ENCODE data around the gene HCK. TPM values are rescaled to one million over a fixed set of nuclear protein-coding genes. Genes with fewer than 3 reads are reported as not detected.
"Not testable (repeated sequence)": the region's sequence is repeated elsewhere in the genome, so short reads cannot be mapped to it uniquely, and the experiment has no call there.

Gene HCK
- polyA plus RNA-seq, 4 donors = 1.9 to 3.0 (median 2.4) TPM

DNA sequence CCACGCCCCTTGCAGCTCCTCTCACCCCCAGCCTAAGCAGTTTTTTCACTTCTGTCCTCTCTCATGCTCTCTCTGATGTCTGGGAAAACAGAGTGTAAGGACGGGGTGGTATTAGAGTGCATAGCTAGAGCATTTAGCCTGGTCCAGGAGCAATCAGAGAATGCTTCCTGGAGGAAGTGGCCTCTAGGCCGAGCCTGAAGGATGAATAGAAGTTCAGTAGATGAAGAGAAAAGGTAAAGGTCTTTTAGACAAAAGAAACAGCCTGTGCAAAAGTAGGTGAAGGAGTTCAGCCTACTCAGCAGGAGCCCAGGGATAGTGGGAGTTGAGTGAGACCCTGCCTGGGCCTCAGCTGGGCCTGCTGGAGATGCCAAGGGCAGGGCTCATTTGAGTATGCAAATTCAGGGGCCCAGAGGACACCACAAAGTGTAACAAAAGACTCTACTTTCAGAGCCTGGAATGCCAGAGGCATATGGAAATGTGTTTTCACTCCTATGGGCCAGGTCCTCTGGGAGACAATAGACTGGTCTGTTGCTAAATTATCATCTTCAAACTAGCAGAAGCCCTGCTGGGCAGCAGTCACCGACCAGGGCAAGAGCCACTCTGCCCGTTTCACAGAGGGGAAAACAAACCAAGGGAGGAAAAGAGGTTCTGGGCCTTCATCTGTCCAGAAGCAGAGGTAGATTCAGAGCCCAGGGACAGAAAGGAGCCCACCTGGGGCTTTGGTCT lies 37.8 kb downstream of the HCK start:
- DNase-seq (ENCODE audit: low read depth in 4 of 4, low spot score in 2 of 4) = no peak

DNA sequence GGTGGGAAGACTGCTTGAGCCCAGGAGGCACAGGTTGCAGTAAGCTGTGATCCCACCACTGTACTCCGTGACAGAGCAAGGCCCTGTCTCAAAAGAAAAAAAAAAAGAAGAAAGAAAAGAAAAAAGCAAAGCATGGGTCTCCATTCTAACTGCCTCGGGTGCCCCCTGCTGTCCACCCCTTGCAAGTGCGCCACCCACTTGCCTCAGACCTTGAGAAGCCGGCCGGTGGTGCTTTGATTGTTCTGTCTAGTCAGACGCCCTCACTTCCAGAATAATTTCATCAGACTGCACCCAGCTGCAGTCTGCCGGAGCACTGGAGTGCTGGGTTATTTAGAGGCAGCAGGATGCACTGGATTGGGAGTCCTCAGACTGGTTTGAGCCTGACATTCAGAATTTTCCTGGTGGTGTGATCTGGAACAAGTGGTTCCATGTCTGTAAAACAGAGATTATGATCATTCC lies 39.9 kb downstream of the HCK start:
- DNase-seq (ENCODE audit: low read depth in 4 of 4, low spot score in 2 of 4) = peak in 2 of 4 donors; percentile 51 to 68

DNA sequence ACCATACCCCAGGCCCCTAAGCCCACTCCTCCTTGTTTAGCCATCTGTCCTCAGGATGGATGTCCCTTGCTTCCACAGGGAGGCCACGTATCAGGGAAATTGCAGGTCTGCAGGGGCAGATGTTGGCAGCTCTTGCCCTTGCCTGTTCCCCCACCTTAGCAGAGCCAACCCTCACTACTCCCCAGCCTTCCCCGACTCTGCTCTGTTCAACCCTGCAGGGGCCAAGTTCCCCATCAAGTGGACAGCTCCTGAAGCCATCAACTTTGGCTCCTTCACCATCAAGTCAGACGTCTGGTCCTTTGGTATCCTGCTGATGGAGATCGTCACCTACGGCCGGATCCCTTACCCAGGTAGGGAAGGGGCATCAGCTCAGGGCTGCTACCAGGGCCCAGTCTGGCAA lies 46.7 kb downstream of the HCK start:
- no peak for DNase-seq (ENCODE audit: low read depth in 4 of 4, low spot score in 2 of 4)

DNA sequence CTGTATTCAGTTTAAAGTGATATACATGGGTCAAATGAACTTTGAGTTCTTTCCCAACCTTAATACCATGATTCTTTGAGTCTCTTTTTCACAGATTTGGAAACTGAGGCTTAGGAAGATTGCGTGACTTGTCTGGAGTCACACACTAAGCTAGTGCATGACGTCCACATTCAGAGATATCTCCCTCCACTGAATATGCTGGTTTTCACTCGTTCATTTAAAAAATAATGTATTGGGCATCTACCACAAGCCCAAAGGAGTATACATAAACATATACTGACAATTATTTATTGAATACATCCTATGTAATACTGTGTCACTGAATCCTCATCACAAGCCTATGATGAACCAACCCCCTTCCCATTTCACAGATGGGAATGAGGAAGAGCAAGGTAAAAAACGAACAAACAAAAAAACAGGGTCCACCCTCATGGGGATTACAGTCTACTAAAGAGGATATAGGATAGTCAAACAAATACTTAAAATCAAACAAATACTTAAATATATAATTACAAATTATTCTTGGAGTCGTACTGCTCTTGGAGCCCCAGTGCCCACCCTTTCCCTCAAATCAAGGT lies 56.9 kb downstream of the HCK start:
- DNase-seq (ENCODE audit: low read depth in 4 of 4, low spot score in 2 of 4) = no peak

DNA sequence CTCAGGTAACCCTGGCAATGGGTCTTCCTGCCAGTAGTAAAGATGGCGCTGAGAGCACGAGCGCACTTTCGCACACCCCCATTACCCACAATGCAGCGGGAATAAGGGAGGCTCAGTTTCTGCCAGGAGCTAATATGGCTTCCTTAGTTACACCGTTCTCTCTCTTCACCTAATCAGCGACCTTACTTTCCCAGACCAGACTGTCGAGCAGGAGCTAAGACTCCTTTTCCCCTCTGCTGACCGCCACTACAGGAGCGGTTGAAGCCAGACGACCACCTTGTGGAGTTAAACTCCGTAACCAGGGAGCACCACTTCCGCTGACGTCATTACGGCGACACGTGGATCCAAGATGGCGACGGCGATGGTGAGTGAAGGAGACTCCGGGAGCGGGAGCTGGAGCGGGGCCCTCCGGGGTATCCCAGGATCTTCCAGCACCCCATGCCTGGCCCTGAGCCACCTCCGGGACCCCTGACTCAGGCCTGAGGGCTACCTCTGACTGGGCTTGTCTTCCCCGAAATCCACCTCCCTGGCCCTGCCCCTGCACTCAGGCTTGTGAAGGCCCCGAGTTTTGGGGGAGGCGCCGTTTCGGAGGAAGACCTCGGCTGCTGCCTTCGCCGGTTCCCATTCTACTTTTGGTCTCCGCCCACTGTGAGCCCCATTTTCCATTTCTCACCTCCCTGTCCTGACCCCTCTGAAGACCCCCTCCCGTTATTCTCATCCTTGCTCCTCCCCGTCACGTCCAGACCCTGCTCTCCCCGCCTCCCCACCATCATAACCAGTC lies 57.5 kb downstream of the HCK start, which contains the start of gene TM9SF4:
TM9SF4 (plus strand) TSS at position 323 of the 781 bp plus-strand sequence; CDS start at position 350, 27 bp downstream.
- DNase-seq (ENCODE audit: low read depth in 4 of 4, low spot score in 2 of 4) = peak; percentile 97 to 98 (median 98)

DNA sequence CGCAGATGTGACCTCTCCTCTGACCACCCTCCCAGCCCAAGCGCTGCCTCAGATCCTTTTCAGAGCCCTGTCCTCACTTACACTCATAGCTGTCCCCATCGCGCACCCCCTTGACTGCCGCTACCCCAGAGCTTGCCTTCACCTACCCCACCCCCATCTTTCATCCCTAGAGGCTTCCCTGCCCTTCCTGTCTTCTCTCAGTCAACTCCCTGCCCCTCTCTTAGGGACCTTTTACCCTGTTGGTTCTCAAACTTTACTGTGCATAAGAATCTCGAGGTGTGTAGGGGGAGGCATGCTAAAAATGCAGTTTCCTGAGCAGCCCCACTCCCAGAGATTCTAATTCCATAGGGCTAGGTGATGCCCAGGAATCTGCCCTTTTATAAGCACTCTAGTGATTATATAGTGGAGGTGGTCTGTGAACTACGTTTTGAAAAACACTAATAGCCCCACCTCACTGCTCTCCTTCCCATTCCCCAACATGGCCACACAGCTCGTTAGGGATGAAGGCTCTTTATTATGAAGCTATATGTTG lies 58.2 kb downstream of the HCK start:
- no peak for DNase-seq (ENCODE audit: low read depth in 4 of 4, low spot score in 2 of 4)

DNA sequence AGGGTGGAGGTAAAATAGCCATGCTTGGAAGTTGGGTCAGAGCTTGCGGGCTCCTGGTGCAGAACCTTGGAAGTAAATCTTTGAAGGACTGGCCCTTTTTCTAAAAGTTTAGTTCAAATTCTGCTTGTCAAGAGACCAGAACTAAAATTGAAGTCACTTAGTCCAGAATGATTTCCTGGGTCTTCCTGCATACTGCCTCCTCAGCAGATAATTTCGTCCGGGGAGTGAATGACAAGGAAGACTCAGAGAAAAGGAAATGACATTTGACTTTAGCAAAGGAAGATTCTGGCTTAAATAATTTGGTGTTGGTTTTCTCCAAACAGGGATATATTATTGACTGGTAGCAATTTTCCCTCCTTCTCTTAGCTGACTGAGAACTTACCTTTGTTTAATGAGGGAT lies 58.7 kb downstream of the HCK start:
- DNase-seq (ENCODE audit: low read depth in 4 of 4, low spot score in 2 of 4) = no peak

DNA sequence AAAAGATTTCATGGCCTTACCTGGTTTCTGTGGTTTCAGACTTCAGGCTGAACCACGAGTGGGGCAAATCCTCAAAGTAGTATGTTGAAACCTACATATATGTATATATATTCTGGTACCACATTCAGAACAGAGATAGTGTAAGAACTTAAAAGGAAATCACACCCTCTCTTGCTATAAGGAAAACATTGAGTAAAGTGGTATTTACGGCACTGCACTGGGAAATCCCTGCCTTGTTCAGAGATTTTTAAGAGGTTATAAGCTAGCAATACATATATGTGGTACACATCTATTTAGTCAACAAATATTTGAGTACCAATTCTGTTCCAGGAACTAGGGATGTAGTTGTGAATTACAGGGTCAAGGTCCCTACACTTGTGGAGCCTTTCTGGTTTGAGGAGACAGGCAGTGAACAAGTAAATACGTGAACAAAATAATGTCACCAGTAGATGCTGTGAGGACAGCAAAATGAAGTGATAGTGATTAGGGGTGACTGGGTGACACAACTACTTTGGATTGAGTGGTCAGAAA lies 59.2 kb downstream of the HCK start:
- DNase-seq (ENCODE audit: low read depth in 4 of 4, low spot score in 2 of 4) = no peak

DNA sequence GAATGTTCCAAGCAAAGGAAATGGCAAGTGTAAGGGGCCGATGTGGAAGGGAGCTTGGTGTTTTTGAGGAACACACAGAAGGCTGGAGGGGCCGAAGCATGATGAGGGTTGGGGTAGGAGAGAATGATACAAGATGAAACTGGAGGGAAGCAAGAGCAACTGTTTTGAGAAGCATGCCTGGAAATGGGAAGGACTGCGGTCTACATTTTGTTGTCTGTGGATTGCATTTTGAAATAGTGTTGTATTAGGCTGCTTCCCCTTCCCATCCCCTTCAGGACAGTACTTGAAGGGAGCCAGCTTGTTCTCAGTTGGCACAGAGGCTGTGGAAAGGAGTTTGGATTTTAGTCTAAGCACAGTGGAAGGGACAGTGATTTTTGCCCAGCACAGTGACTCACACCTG lies 59.7 kb downstream of the HCK start:
- no peak for DNase-seq (ENCODE audit: low read depth in 4 of 4, low spot score in 2 of 4)

DNA sequence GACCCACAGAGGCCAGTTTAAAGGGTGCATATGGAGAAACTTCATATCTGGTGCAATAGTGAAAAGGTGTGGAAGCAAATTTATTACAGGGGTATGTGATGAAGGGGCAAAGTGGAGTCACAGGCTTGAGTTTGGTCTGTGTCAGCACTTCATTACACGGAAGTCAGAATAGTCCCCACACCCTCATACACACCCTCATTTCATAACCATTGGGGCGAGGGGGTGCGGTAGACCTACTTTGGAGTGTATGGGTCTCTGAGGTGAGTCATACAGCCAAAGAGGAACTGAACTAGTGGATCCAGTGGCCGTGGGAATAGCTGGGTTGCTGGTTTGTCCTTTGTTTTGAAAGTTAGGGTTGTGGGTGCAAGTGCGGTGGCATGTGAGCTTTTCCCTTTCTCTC lies 60.8 kb downstream of the HCK start:
- no peak for DNase-seq (ENCODE audit: low read depth in 4 of 4, low spot score in 2 of 4)

DNA sequence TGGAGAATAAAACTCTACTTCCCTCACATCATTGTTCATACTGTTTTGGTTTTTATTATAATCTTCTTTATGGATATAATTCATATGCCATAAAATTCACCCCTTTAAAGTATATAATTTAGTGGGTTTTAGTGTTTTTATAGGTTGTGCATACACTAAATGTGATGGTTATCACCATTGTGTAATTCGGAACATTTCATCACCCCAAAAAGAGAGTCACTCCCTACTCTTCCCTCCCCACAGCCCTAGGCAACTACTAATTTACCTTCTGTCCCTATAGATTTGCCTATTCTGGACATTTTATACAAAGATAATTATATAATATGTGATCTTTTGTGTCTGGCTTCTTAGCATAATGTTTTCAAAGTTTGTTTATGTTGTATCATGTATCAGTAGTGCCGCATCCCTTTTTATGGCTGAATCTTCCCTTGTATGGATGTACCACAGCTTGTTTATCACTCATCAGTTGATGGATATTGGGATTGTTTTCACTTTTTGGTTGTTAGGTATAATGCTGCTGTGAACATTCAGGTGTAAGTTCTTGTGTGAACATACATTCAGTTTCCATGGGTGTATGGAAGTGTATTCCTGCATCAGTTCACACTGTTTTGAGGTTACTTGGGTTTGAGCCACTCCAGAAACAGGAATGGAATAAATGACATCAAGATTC lies 61.7 kb downstream of the HCK start:
- no peak for DNase-seq (ENCODE audit: low read depth in 4 of 4, low spot score in 2 of 4)

DNA sequence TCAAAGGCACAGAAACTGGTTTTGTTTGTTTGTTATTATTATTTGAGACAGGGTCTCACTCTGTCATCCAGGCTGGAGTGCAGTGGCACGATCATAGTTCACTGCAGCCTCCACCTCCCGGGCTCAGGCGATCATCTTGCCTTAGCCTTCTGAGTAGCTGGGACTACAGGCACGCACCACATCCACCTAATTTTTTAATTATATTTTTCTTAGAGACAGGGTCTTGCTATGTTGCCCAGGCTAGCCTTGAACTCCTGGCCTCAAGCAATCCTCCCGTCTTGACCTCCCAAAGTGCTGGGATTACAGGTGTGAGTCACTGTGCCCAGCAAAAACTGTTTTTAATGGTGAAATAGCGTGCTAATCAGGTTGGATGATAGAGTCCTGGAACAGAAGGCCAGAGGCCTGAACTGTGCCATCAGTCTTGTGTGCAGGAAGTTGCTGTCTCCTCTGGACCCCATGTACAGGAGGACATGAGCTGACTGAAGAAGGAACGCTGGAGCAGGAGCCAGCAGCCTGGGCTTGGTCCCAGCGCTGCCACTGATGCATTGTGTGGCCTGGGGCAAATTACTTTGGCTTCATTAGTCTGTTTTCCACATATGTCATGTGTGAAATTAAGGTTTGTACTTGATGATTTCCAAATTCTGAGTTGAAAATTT lies 62.4 kb downstream of the HCK start:
- DNase-seq (ENCODE audit: low read depth in 4 of 4, low spot score in 2 of 4) = no peak

DNA sequence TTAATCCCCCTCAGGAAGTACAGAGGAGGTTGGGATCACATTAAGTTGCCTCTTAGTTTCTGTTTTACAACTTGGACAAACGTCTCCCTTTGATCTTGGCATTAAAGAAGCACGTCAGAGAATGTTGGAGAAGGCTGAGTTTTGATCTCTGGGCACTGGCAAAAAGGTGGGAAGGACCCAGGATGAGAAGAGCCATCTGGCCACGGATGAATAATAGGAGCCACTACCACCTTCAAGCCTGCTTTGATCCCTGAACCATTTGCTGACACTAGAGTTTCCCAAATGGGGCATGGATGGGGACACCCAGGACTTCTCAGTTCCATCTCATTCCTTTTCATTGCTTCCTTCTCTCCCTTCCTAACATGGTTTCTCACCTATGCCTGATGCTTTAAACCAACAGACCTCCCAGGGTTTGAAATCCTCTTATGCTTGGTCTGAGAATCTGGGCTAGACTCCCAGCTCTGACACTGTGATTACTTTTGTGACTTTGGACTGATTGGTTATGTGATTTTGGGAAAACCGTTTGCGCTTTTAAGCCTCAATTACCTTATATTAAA lies 63.2 kb downstream of the HCK start:
- no peak for DNase-seq (ENCODE audit: low read depth in 4 of 4, low spot score in 2 of 4)

DNA sequence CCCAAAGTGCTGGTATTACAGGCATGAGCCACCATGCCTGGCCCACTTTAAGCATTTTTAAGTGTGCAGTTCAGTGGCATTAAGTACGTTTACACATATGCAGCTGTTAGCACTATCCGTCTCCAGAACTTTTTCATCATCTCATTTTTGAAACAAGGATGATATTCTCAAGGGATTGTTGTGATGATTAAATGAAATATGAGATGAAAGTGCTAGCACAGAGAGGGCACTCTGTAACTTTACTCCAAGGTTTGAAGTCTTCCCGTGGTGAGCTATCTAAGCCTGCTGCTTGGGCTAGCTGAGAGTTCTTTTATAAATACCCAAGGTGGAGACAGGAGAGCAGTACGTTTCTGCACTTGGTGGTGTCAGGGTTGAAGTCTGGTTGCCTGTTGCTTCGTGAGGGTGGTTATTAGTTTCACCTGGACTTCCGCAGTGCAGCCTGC lies 64.1 kb downstream of the HCK start:
- DNase-seq (ENCODE audit: low read depth in 4 of 4, low spot score in 2 of 4) = no peak

DNA sequence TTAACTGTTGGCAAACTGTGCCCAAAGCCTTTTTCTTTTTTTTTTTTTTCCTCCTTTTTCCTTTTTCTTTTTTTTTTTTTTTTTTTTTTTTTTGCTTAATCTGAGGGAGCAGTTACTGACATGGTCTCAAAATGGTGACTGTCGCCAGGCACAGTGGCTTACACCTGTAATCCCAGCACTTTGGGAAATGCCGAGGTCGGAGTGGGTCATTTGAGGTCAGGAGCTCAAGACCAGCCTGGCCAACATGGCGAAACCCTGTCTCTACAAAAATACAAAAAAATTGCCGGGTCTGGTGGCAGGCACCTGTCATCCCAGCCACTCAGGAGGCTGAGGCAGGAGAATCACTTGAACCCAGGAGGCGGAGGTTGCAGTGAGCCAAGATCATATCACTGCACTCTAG lies 64.8 kb downstream of the HCK start:
- not testable (repeated sequence) for DNase-seq (ENCODE audit: low read depth in 4 of 4, low spot score in 2 of 4)

DNA sequence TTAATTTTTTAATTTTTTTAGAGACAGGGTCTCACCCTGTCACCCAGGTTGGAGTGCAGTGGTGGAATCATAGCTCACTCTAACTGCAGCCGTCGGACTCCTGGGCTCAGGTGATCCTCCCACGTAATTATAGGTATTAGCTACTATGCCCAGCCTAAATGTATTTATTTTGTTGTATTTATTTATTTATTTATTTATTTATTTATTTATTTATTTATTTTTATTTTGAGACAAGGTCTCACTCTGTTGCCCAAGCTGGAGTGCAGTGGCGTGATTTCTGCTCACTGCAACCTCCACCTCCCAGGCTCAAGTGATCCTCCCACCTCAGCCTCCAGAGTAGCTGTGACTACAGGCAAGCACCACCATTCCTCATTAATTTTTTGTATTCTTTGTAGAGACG lies 66.4 kb downstream of the HCK start:
- DNase-seq (ENCODE audit: low read depth in 4 of 4, low spot score in 2 of 4) = not testable (repeated sequence)

DNA sequence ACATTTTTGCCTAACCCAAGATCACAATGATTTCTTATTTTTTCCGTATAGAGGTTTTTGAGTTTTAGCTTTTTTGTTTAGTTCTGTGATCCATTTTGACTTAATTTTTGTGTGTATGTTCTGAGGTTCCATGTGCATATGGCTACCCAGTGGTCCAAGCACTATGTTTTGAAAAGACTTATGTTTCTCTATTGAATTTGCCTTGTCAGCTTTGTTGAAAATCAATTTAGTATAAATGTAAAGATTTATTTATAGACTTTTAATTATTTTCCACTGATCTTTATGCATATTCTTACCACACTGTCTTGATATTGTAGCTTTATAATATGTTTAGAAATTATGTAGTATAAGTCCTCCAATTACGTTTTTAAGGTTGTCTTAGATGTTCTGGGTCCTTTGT lies 67.7 kb downstream of the HCK start:
- DNase-seq (ENCODE audit: low read depth in 4 of 4, low spot score in 2 of 4) = no peak

DNA sequence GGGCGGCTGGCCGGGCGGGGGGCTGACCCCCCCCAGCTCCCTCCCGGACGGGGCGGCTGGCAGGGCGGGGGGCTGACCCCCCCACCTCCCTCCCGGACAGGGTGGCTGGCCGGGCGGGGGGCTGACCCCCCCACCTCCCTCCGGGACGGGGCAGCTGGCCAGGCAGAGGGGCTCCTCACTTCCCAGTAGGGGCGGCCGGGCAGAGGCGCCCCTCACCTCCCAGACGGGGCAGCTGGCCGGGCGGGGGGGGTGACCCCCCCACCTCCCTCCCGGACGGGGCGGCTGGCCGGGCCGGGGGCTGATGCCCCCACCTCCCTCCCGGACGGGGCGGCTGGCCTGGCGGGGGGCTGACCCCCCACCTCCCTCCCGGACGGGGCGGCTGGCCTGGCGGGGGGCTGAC lies 69.9 kb downstream of the HCK start:
- DNase-seq (ENCODE audit: low read depth in 4 of 4, low spot score in 2 of 4) = not testable (repeated sequence)

DNA sequence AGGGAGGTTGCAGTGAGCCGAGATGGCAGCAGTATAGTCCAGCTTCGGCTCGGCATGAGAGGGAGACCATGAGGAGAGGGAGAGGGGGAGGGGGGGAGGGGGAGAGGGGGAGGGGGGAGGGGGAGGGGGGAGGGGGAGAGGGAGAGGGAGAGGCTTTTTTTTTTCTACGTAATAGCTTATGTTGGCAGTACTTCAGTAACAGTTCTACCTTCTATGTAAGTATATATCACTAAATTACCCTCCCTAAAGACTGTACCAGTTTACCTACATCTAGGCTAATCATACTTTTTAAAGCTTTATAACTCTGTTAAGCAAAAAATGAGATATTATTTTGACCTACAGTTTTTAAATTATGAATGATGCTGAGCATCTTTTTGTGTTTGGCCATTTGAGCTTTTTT lies 71.0 kb downstream of the HCK start:
- no peak for DNase-seq (ENCODE audit: low read depth in 4 of 4, low spot score in 2 of 4)

All from left renal cortex interstitium (tissue), 4 donors.